Measurements from ENCODE around the gene MAST4.
A peak's percentile ranks its signal among the peaks of the same experiment; 100 is the strongest.

The MAST4 gene

GRCh38 chr5:67059744-67060490 lies 463.7 kb downstream of the MAST4 start:
- no peaks in the 10 kb centered on the region for H3K27me3 ChIP-seq (replicated peaks in 2 of 5; ENCODE audit: control insufficient read depth in 4 of 5, insufficient read depth in 5 of 5, low read length in 4 of 5)
- WGBS (ENCODE audit: insufficient coverage): 100% methylated on average over 3 of the region's 6 CpGs
- peaks cover 2 to 20% (median 8%) of the 10 kb centered on the region in 4 experiments for H3K36me3 ChIP-seq (ENCODE audit: control insufficient read depth in 4 of 4, insufficient read depth in 4 of 4, low read length in 3 of 4)
- POLR2A ChIA-PET: no interaction called here
- no peak for DNase-seq
- H3K4me1 ChIP-seq (ENCODE audit: control extremely low read depth in 1 of 4, control insufficient read depth in 4 of 4, insufficient read depth in 4 of 4, low read length in 3 of 4): peaks cover 0 to 14% (median 2%) of the 10 kb centered on the region in 4 experiments
- no peak overlapping the region for H3K27ac ChIP-seq (ENCODE audit: insufficient read depth in 1 of 2, low read depth in 1 of 2, low read length in 2 of 2, poor library complexity in 1 of 2, severe bottlenecking in 2 of 2)
- CTCF ChIA-PET: interaction anchor here (1.8 kb wide), 1 partner anchor 9 kb away, joined by 4 read pairs; no protein-coding TSS in a partner anchor
- H3K9me3 ChIP-seq (ENCODE audit: control extremely low read depth in 1 of 5, control insufficient read depth in 4 of 5, insufficient read depth in 2 of 5, low read depth in 1 of 5, low read length in 4 of 5): no peaks in the 10 kb centered on the region
- H3K4me3 ChIP-seq (ENCODE audit: control insufficient read depth in 1 of 7, extremely low read depth in 1 of 7, insufficient read depth in 4 of 7, low read depth in 2 of 7, low read length in 6 of 7): no peak overlapping the region

- Histone ChIP-seq H3K4me3 (ENCODE audit: control insufficient read depth in 1 of 7, extremely low read depth in 1 of 7, insufficient read depth in 4 of 7, low read depth in 2 of 7, low read length in 6 of 7) (no peak overlapping the region), H3K36me3 (ENCODE audit: control insufficient read depth in 4 of 4, insufficient read depth in 4 of 4, low read length in 3 of 4) (peaks cover 0 to 13% (median 6%) of the 10 kb centered on the region in 4 experiments), H3K27ac (ENCODE audit: insufficient read depth in 1 of 2, low read depth in 1 of 2, low read length in 2 of 2, poor library complexity in 1 of 2, severe bottlenecking in 2 of 2) (no peak overlapping the region), H3K27me3 (replicated peaks in 2 of 5; ENCODE audit: control insufficient read depth in 4 of 5, insufficient read depth in 5 of 5, low read length in 4 of 5) (no peaks in the 10 kb centered on the region), H3K9me3 (ENCODE audit: control extremely low read depth in 1 of 5, control insufficient read depth in 4 of 5, insufficient read depth in 2 of 5, low read depth in 1 of 5, low read length in 4 of 5) (no peaks in the 10 kb centered on the region), H3K4me1 (ENCODE audit: control extremely low read depth in 1 of 4, control insufficient read depth in 4 of 4, insufficient read depth in 4 of 4, low read length in 3 of 4) (peaks cover 0 to 19% (median 4%) of the 10 kb centered on the region in 4 experiments)
- no peak for DNase-seq
- WGBS (ENCODE audit: insufficient coverage): no CpG with 5 or more reads among the region's 1 CpG
- ChIA-PET CTCF (no interaction called here), POLR2A (no interaction called here)
Measured at GRCh38 chr5:67061511-67061910, 465.3 kb downstream of the MAST4 start.

GRCh38 chr5:67063055-67063454 lies 466.9 kb downstream of the MAST4 start:
- POLR2A ChIA-PET: interaction anchor here (0.6 kb wide), 1 partner anchor 72 kb away, joined by 5 read pairs; no protein-coding TSS in a partner anchor
- H3K4me1 ChIP-seq (ENCODE audit: control extremely low read depth in 1 of 4, control insufficient read depth in 4 of 4, insufficient read depth in 4 of 4, low read length in 3 of 4): peaks cover 0 to 19% (median 4%) of the 10 kb centered on the region in 4 experiments
- no peak for DNase-seq
- no peaks in the 10 kb centered on the region for H3K27me3 ChIP-seq (replicated peaks in 2 of 5; ENCODE audit: control insufficient read depth in 4 of 5, insufficient read depth in 5 of 5, low read length in 4 of 5)
- H3K4me3 ChIP-seq (ENCODE audit: control insufficient read depth in 1 of 7, extremely low read depth in 1 of 7, insufficient read depth in 4 of 7, low read depth in 2 of 7, low read length in 6 of 7): no peak overlapping the region
- no peak overlapping the region for H3K27ac ChIP-seq (ENCODE audit: insufficient read depth in 1 of 2, low read depth in 1 of 2, low read length in 2 of 2, poor library complexity in 1 of 2, severe bottlenecking in 2 of 2)
- CTCF ChIA-PET: interaction anchor here (0.7 to 1.3 kb wide), 3 partner anchors 13 to 249 kb away, joined by 3 to 4 read pairs (median 3); no protein-coding TSS in a partner anchor
- WGBS (ENCODE audit: insufficient coverage): no CpG with 5 or more reads among the region's 3 CpGs
- no peaks in the 10 kb centered on the region for H3K9me3 ChIP-seq (ENCODE audit: control extremely low read depth in 1 of 5, control insufficient read depth in 4 of 5, insufficient read depth in 2 of 5, low read depth in 1 of 5, low read length in 4 of 5)
- H3K36me3 ChIP-seq (ENCODE audit: control insufficient read depth in 4 of 4, insufficient read depth in 4 of 4, low read length in 3 of 4): peaks cover 0 to 10% (median 8%) of the 10 kb centered on the region in 4 experiments

GRCh38 chr5:67063791-67064190 lies 467.6 kb downstream of the MAST4 start:
- DNase-seq: no peak
- 97% methylated on average over 2 of the region's 3 CpGs for WGBS (ENCODE audit: insufficient coverage)
- Histone ChIP-seq H3K27ac (ENCODE audit: insufficient read depth in 1 of 2, low read depth in 1 of 2, low read length in 2 of 2, poor library complexity in 1 of 2, severe bottlenecking in 2 of 2) (no peak overlapping the region), H3K4me3 (ENCODE audit: control insufficient read depth in 1 of 7, extremely low read depth in 1 of 7, insufficient read depth in 4 of 7, low read depth in 2 of 7, low read length in 6 of 7) (no peak overlapping the region), H3K36me3 (ENCODE audit: control insufficient read depth in 4 of 4, insufficient read depth in 4 of 4, low read length in 3 of 4) (peaks cover 0 to 10% (median 8%) of the 10 kb centered on the region in 4 experiments), H3K27me3 (replicated peaks in 2 of 5; ENCODE audit: control insufficient read depth in 4 of 5, insufficient read depth in 5 of 5, low read length in 4 of 5) (no peaks in the 10 kb centered on the region), H3K9me3 (ENCODE audit: control extremely low read depth in 1 of 5, control insufficient read depth in 4 of 5, insufficient read depth in 2 of 5, low read depth in 1 of 5, low read length in 4 of 5) (no peaks in the 10 kb centered on the region), H3K4me1 (ENCODE audit: control extremely low read depth in 1 of 4, control insufficient read depth in 4 of 4, insufficient read depth in 4 of 4, low read length in 3 of 4) (peaks cover 0 to 19% (median 4%) of the 10 kb centered on the region in 4 experiments)
- POLR2A ChIA-PET: no interaction called here
- CTCF ChIA-PET: interaction anchor here (1.3 kb wide), 1 partner anchor 14 kb away, joined by 3 read pairs; no protein-coding TSS in a partner anchor

GRCh38 chr5:67065237-67065636 lies 469.0 kb downstream of the MAST4 start:
- 77% methylated on average over 3 of the region's 4 CpGs for WGBS (ENCODE audit: insufficient coverage)
- peak in 2 of 3 donors; percentile 28 to 45 for DNase-seq
- no peak overlapping the region for H3K4me3 ChIP-seq (ENCODE audit: control insufficient read depth in 1 of 7, extremely low read depth in 1 of 7, insufficient read depth in 4 of 7, low read depth in 2 of 7, low read length in 6 of 7)
- peaks cover 0 to 10% (median 8%) of the 10 kb centered on the region in 4 experiments for H3K36me3 ChIP-seq (ENCODE audit: control insufficient read depth in 4 of 4, insufficient read depth in 4 of 4, low read length in 3 of 4)
- no peaks in the 10 kb centered on the region for H3K9me3 ChIP-seq (ENCODE audit: control extremely low read depth in 1 of 5, control insufficient read depth in 4 of 5, insufficient read depth in 2 of 5, low read depth in 1 of 5, low read length in 4 of 5)
- no peaks in the 10 kb centered on the region for H3K27me3 ChIP-seq (replicated peaks in 2 of 5; ENCODE audit: control insufficient read depth in 4 of 5, insufficient read depth in 5 of 5, low read length in 4 of 5)
- H3K27ac ChIP-seq (ENCODE audit: insufficient read depth in 1 of 2, low read depth in 1 of 2, low read length in 2 of 2, poor library complexity in 1 of 2, severe bottlenecking in 2 of 2): no peak overlapping the region
- CTCF ChIA-PET: interaction anchor here (0.9 to 1.3 kb wide), 8 partner anchors 9 to 79 kb away, joined by 3 to 5 read pairs (median 3); no protein-coding TSS in a partner anchor
- POLR2A ChIA-PET: no interaction called here
- H3K4me1 ChIP-seq (ENCODE audit: control extremely low read depth in 1 of 4, control insufficient read depth in 4 of 4, insufficient read depth in 4 of 4, low read length in 3 of 4): peaks cover 0 to 27% (median 6%) of the 10 kb centered on the region in 4 experiments

GRCh38 chr5:67065696-67066095 lies 469.5 kb downstream of the MAST4 start:
- peaks cover 0 to 27% (median 7%) of the 10 kb centered on the region in 4 experiments for H3K4me1 ChIP-seq (ENCODE audit: control extremely low read depth in 1 of 4, control insufficient read depth in 4 of 4, insufficient read depth in 4 of 4, low read length in 3 of 4)
- peaks cover 0 to 10% (median 8%) of the 10 kb centered on the region in 4 experiments for H3K36me3 ChIP-seq (ENCODE audit: control insufficient read depth in 4 of 4, insufficient read depth in 4 of 4, low read length in 3 of 4)
- ChIA-PET CTCF (interaction anchor here (0.6 to 1.3 kb wide), 9 partner anchors 9 to 79 kb away, joined by 3 to 5 read pairs (median 3); no protein-coding TSS in a partner anchor), POLR2A (no interaction called here)
- H3K27me3 ChIP-seq (replicated peaks in 2 of 5; ENCODE audit: control insufficient read depth in 4 of 5, insufficient read depth in 5 of 5, low read length in 4 of 5): no peaks in the 10 kb centered on the region
- DNase-seq: no peak
- H3K4me3 ChIP-seq (ENCODE audit: control insufficient read depth in 1 of 7, extremely low read depth in 1 of 7, insufficient read depth in 4 of 7, low read depth in 2 of 7, low read length in 6 of 7): no peak overlapping the region
- 100% methylated on average over 1 of the region's 1 CpG for WGBS (ENCODE audit: insufficient coverage)
- no peaks in the 10 kb centered on the region for H3K9me3 ChIP-seq (ENCODE audit: control extremely low read depth in 1 of 5, control insufficient read depth in 4 of 5, insufficient read depth in 2 of 5, low read depth in 1 of 5, low read length in 4 of 5)
- H3K27ac ChIP-seq (ENCODE audit: insufficient read depth in 1 of 2, low read depth in 1 of 2, low read length in 2 of 2, poor library complexity in 1 of 2, severe bottlenecking in 2 of 2): no peak overlapping the region

- ChIA-PET POLR2A (no interaction called here), CTCF (interaction anchor here (1.1 to 1.3 kb wide), 3 partner anchors 19 to 79 kb away, joined by 3 to 5 read pairs (median 3); no protein-coding TSS in a partner anchor)
- DNase-seq: peak in 1 of 3 donors; percentile 18
Measured at GRCh38 chr5:67066815-67067214, 470.6 kb downstream of the MAST4 start.

More at GRCh38 chr5:67066815-67067214, 470.6 kb downstream of the MAST4 start:
- WGBS (ENCODE audit: insufficient coverage): 67% methylated on average over 1 of the region's 1 CpG
- Histone ChIP-seq H3K4me1 (ENCODE audit: control extremely low read depth in 1 of 4, control insufficient read depth in 4 of 4, insufficient read depth in 4 of 4, low read length in 3 of 4) (peaks cover 0 to 16% (median 6%) of the 10 kb centered on the region in 4 experiments), H3K4me3 (ENCODE audit: control insufficient read depth in 1 of 7, extremely low read depth in 1 of 7, insufficient read depth in 4 of 7, low read depth in 2 of 7, low read length in 6 of 7) (no peak overlapping the region), H3K27ac (ENCODE audit: insufficient read depth in 1 of 2, low read depth in 1 of 2, low read length in 2 of 2, poor library complexity in 1 of 2, severe bottlenecking in 2 of 2) (no peak overlapping the region), H3K36me3 (ENCODE audit: control insufficient read depth in 4 of 4, insufficient read depth in 4 of 4, low read length in 3 of 4) (peaks cover 0 to 10% (median 8%) of the 10 kb centered on the region in 4 experiments), H3K9me3 (ENCODE audit: control extremely low read depth in 1 of 5, control insufficient read depth in 4 of 5, insufficient read depth in 2 of 5, low read depth in 1 of 5, low read length in 4 of 5) (no peaks in the 10 kb centered on the region), H3K27me3 (replicated peaks in 2 of 5; ENCODE audit: control insufficient read depth in 4 of 5, insufficient read depth in 5 of 5, low read length in 4 of 5) (no peaks in the 10 kb centered on the region)
